ENCODE results near the gene SLC25A47. TPM values are rescaled to one million over a fixed set of nuclear protein-coding genes. Genes with fewer than 3 reads are reported as not detected.

The SLC25A47 gene
- total and polyA plus RNA-seq, 9 of the 15 experiments (the other 6 are each of a cell fraction or from before 2014, with no cell fraction given): 0.09 to 0.23 (median 0.22) TPM; not detected in 6

DNA sequence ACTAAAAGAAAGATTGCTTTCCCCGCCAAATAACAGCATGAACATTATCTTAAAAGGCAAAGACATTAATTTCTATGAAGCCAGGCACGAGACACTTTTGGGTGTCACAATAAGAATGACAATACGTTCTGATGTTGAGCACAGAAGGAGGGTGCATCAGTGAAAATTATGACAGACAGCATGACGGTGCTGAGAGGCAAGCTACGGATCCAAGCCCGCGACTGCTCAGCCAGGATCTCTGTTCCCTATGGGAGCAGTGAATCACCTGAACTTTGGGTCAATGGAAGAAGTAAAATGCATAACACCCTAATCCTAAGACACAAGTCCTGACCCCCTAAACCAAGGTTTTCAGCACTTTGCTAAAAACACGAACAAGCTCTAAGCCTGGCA lies 51.7 kb downstream of the SLC25A47 start (continued):
- no peak for TF ChIP-seq ZNF140 (CRISPR knock-in tag; IDR thresholded peaks at IDR 0.05)

DNA sequence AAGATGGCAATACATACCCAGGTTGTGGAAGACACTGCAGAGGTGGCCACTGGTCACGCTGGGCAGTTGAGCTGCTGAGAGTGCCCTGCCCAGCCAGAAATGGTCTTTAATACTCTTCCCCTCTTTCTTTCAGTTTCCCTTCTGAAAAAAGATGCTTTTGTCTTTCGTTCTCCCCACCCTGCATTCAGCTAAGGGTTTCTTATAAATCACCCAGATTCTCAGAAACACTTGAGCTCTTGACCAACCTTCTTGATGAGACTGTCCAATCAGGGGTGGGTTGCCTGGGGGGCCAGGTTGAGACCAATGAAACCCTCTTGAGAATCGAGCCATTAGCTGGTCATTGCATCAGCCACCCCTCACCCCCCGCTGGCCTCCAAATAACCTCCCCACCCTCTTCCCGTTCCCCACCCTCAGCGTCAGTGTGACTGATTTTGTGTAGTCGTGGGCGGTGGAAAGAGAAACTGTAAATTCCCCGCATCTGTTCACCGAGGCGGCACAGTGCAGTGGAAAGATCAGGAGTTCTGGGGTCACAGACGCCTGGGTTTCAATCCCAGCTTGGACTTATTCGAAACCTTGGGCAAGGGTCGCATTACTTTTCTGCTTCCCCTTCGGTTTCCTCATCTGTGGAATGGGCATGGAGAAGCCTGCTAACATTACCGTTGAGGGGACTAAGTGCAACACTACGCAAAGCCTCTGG lies 52.3 kb downstream of the SLC25A47 start:
- Histone ChIP-seq H3K9me3 (replicated peaks; ENCODE audit: control insufficient read depth, insufficient read depth, low read depth, low read length) (no peaks in the 10 kb centered on the region), H3K9me1 (ENCODE audit: control insufficient read depth, insufficient read depth, low read length) (no peaks in the 10 kb centered on the region), H3K27me3 (ENCODE audit: control insufficient read depth in 2 of 2, insufficient read depth in 2 of 2, low read length in 2 of 2) (no peaks in the 10 kb centered on the region), H3K4me3 (peak overlapping the region; percentile 81), H3K4me2 (ENCODE audit: insufficient read depth, low read length) (peak overlapping the region; percentile 97), H3K27ac (ENCODE audit: extremely low read depth, low read depth, low read length) (peak overlapping the region; percentile 100), H3K36me3 (ENCODE audit: control insufficient read depth, insufficient read depth, low read length) (peaks cover 23% of the 10 kb centered on the region), H3K4me1 (replicated peaks in 1 of 2; ENCODE audit: control insufficient read depth in 2 of 2, insufficient read depth in 2 of 2, low read length in 2 of 2) (peaks cover 19 to 22% of the 10 kb centered on the region in 2 experiments; a peak in 4 of 5 replicates), H2AFZ (ENCODE audit: low read depth, low read length) (peak overlapping the region; percentile 45), H4K20me1 (replicated peaks; ENCODE audit: control insufficient read depth, insufficient read depth, low read length) (0 out of 2 replicates have a peak, but pooled peaks cover under 1% of the 10 kb centered on the region), H3K9ac (ENCODE audit: insufficient read depth in 1 of 2, low read depth in 2 of 2, low read length in 2 of 2) (peak overlapping the region; percentile 98 to 100), H3K79me2 (ENCODE audit: control insufficient read depth, insufficient read depth, low read length) (peaks cover 69% of the 10 kb centered on the region)
- ChIA-PET POLR2A (interaction anchor here (0.5 to 2.1 kb wide), 27 partner anchors 10 to 908 kb away, joined by 3 to 14 read pairs (median 4); no protein-coding TSS in a partner anchor), CTCF (ENCODE audit: low intra/inter-chr PET ratio) (interaction anchor here (0.6 kb wide), 1 partner anchor 582 kb away, joined by 6 read pairs; the partner anchor contains the start of gene EML1)
- in situ Hi-C loops (cut with MboI) (no loop called here), intact Hi-C loops (cut with micrococcal nuclease) (loop anchor here (1.0 to 10.0 kb wide), 3 partner anchors 68 to 391 kb away; partner anchors contain the start of gene SLC25A29)
- peak; percentile 92 for FAIRE-seq
- peak; percentile 78 for ATAC-seq
- BruUV-seq (replicated peaks): no TSS peak
- WGBS (ENCODE audit: insufficient coverage, low coverage, missing lambda C conversion rate): 2% methylated on average over 12 of the region's 17 CpGs
- peak; percentile 57 to 91 (median 71) for DNase-seq (ENCODE audit: extremely low read depth in 1 of 4, low spot score in 3 of 4)
- TF ChIP-seq JUND (IDR thresholded peaks at IDR 0.05; ENCODE audit: borderline replicate concordance, low read depth, low read length) (peak; percentile 84), JUND (tag; IDR thresholded peaks at IDR 0.05; ENCODE audit: borderline replicate concordance, low read depth, low read length) (peak; percentile 60; the same call in 1 of the 3 replicates), CREB1 (IDR thresholded peaks at IDR 0.05) (no peak), CREB1 (CRISPR knock-in tag; IDR thresholded peaks at IDR 0.05) (peak; percentile 33; the same call in 1 of the 2 replicates), STAT5A (IDR thresholded peaks at IDR 0.05; ENCODE audit: borderline replicate concordance, low read length) (peak; percentile 76), MYC (IDR thresholded peaks at IDR 0.05; ENCODE audit: low read depth, low read length) (peak; percentile 58; the same call in 1 of the 2 replicates), MYC (CRISPR knock-in tag; IDR thresholded peaks at IDR 0.05; ENCODE audit: borderline replicate concordance, low read depth) (no peak), ZNF589 (CRISPR knock-in tag; IDR thresholded peaks at IDR 0.05; ENCODE audit: low read depth) (peak; percentile 3; the same call in 1 of the 2 replicates), ZNF217 (CRISPR knock-in tag; IDR thresholded peaks at IDR 0.05) (no peak), ZNF766 (CRISPR knock-in tag; conservative IDR thresholded peaks at IDR 0.05) (peak; percentile 98), SPI1 (IDR thresholded peaks at IDR 0.05; ENCODE audit: borderline replicate concordance, low read depth, low read length) (peak; percentile 3; the same call in 1 of the 2 replicates), PML (IDR thresholded peaks at IDR 0.05; ENCODE audit: low read length) (peak; percentile 55), PBX2 (CRISPR knock-in tag; IDR thresholded peaks at IDR 0.05; ENCODE audit: low read depth) (no peak), PBX2 (tag; conservative IDR thresholded peaks at IDR 0.05; ENCODE audit: low read depth) (peak; percentile 57; the same call in 1 of the 2 replicates), RCOR1 (IDR thresholded peaks at IDR 0.05; ENCODE audit: borderline replicate concordance in 1 of 2, low read depth in 2 of 2, low read length in 2 of 2) (peak in 1 of 2 experiments; percentile 51; a peak in 1 of 4 replicates), ILF3 (IDR thresholded peaks at IDR 0.05; ENCODE audit: borderline replicate concordance) (no peak), SRSF7 (optimal IDR thresholded peaks at IDR 0.05; ENCODE audit: low read depth, low read length) (no peak), NRF1 (conservative IDR thresholded peaks at IDR 0.05 in 1 of 2, IDR thresholded peaks at IDR 0.05 in 1 of 2) (no peak)

All from K562 (cell line).